ENCODE results near the gene IGSF9B.

GRCh38 chr11:133908827-133909226 is 47.9 kb downstream of the IGSF9B start:
- TF ChIP-seq GATA3 (IDR thresholded peaks at IDR 0.05; ENCODE audit: low read depth, low read length) (no peak), GATA2 (IDR thresholded peaks at IDR 0.05; ENCODE audit: low read depth, low read length) (no peak)

Measured in SH-SY5Y (cell line).